ENCODE measurements around the gene FBXO3.

- TF ChIP-seq YY1 (IDR thresholded peaks at IDR 0.05; ENCODE audit: extremely low read depth, insufficient replicate concordance, low read depth, low read length) (no peak), CTCF (IDR thresholded peaks at IDR 0.05 in 2 of 3, conservative IDR thresholded peaks at IDR 0.05 in 1 of 3; ENCODE audit: borderline replicate concordance in 1 of 3, insufficient read depth in 1 of 3, low read depth in 2 of 3, low read length in 2 of 3) (no peak), CEBPB (IDR thresholded peaks at IDR 0.05; ENCODE audit: low read depth) (no peak), POLR2AphosphoS5 (IDR thresholded peaks at IDR 0.05; ENCODE audit: low read depth, low read length) (no peak), ATF3 (IDR thresholded peaks at IDR 0.05) (no peak), ZNF274 (IDR thresholded peaks at IDR 0.05; ENCODE audit: low read depth, low read length) (no peak), MAX (IDR thresholded peaks at IDR 0.05) (no peak), POLR2A (IDR thresholded peaks at IDR 0.05; ENCODE audit: borderline replicate concordance, extremely low read depth, insufficient read depth, insufficient read length) (no peak), ZFX (IDR thresholded peaks at IDR 0.05) (no peak), EZH2phosphoT487 (IDR thresholded peaks at IDR 0.05; ENCODE audit: borderline replicate concordance) (no peak)
Observed at GRCh38 chr11:33797879-33798278, 23.6 kb upstream of the FBXO3 start.
